G401 (cell line): Measurements from ENCODE around the gene LHX8. TPM values are rescaled to one million over a fixed set of nuclear protein-coding genes. Genes with fewer than 3 reads are reported as not detected.

Source experiments
- DNase-seq: peaks from one replicate; pipeline ENCODE4 v3.0.0-alpha.2; 2015; ENCODE audit warnings: low spot score
- in situ Hi-C: cut with HindIII; loops from 2 replicates; pipeline ENCODE4 v1.10.0; 2016; ENCODE audit warnings: low sequenced_read_pairs, mixed read lengths
- total RNA-seq: library from RNA; depleted of rRNA; stranded (reverse); fragments of >200 nt; shearing (Covaris generic); gene quantifications from 2 replicates; pipeline ENCODE4 v1.2.3, GENCODE V29; 2014

The LHX8 gene
- total RNA-seq, 1 experiment from 2014 or later, result not detected

- in situ Hi-C loops, result loop anchor here (25.0 kb wide), 1 partner anchor 402 kb away; no protein-coding TSS in a partner anchor
- DNase-seq, result no peak
Measured at GRCh38 chr1:75188892-75189291, 54.7 kb downstream of the LHX8 start.

GRCh38 chr1:75198163-75198562, 64.0 kb downstream of the LHX8 start:
- in situ Hi-C loops, result loop anchor here (25.0 kb wide), 1 partner anchor 411 kb away; no protein-coding TSS in a partner anchor
- no peak for DNase-seq

- DNase-seq, result no peak
- in situ Hi-C loops, result loop anchor here (25.0 kb wide), 1 partner anchor 411 kb away; no protein-coding TSS in a partner anchor
Measured at GRCh38 chr1:75198761-75199160, 64.6 kb downstream of the LHX8 start.

DNA sequence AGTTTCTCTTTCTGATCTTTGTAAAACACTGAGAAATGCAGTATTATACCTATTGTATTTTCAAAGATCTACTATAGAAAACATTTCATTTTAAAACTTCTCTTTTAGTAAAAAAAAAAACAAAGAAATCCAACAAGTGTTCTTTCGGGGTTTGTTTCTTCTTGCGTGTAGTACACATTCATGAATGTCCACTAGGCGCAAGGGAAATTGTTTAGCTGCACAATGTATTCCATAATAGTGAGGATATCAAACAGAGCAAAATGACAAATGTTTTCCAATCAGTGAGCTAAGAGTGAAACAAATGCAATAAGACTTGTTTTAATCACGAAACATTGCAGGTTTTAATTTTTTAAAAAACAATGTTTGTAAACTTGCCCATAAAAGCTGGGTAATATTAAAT, 68.6 kb downstream of the LHX8 start:
- in situ Hi-C loops, result no loop called here
- DNase-seq, result no peak

DNA sequence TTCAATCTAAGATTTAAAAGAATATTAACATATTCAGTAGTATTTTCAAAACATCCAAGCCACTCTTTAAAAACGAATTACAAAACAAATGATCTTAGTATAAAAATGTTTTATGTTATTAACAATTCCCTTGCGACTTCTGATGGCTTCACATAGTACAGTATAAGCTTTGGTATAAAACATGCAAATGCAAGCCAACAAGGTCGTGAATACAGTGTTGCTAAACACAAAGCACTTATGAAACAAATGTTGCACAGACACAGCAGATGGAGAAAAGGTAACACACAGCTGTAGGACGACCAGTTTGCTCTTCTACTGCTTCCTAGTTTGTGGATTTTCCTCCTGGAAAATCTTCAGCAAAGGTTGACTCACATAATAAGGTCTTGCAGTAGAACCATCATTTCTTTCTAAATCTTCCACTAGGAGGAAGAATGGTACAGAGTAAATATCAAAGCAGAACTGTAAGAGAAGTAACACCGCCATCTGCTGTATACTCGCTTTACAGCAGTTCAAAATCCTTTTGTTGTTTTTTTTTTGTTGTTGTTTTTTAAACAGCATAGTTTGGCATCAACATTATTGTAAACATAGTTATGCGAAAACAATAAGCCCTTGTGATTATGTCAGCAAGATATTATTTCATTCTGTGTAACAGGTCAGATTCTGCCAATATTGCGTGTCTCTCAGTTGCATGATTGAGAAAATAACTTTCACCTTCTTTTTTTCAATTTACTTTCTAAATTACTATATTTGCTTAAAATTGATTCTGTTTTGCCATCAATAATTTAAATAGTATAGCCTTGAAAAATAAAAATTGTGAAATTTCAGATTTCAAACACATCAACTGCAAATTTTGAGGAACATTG, 69.5 kb downstream of the LHX8 start:
- in situ Hi-C loops, result no loop called here

GRCh38 chr1:75208862-75209261, 74.7 kb downstream of the LHX8 start:
- in situ Hi-C loops, result no loop called here
- no peak for DNase-seq

More for the DNA sequence above, 69.5 kb downstream of the LHX8 start:
- peak; percentile 30 for DNase-seq
